Hepatocyte (in vitro differentiated cells): Measurements from ENCODE around the gene RPL36A. TPM values are rescaled to one million over a fixed set of nuclear protein-coding genes. Genes with fewer than 3 reads are reported as not detected.

Experiments
- DNase-seq: peaks from one replicate; pipeline ENCODE4 v3.0.0-alpha.2; 2016; ENCODE audit warnings: low spot score
- H2AFZ ChIP-seq: fragments of 200-600 bp; sonication (generic); 2 replicates; pipeline ENCODE4 v1.6.0; 2016; ENCODE audit warnings: antibody characterized with exemption, mild to moderate bottlenecking
- H3K27ac ChIP-seq: fragments of 200-600 bp; sonication (generic); 2 replicates; pipeline ENCODE4 v1.5.1; 2016; ENCODE audit warnings: mild to moderate bottlenecking
- H3K27me3 ChIP-seq: fragments of 200-600 bp; sonication (generic); 2 replicates; pipeline ENCODE4 v1.6.1; 2016
- H3K36me3 ChIP-seq: fragments of 200-600 bp; sonication (generic); replicated peaks from 2 replicates; pipeline ENCODE4 v1.5.1; 2016; ENCODE audit warnings: low read depth; ENCODE audit not compliant: insufficient read depth
- H3K4me1 ChIP-seq: fragments of 200-600 bp; sonication (generic); 2 replicates; pipeline ENCODE4 v1.5.1; 2016; ENCODE audit warnings: mild to moderate bottlenecking, moderate library complexity; ENCODE audit not compliant: insufficient read depth
- H3K4me2 ChIP-seq: fragments of 200-600 bp; sonication (generic); 2 replicates; pipeline ENCODE4 v1.6.0; 2016
- H3K4me3 ChIP-seq: fragments of 200-600 bp; sonication (generic); 2 replicates; pipeline ENCODE4 v1.5.1; 2016; ENCODE audit warnings: mild to moderate bottlenecking
- H3K79me2 ChIP-seq: fragments of 200-600 bp; sonication (generic); 2 replicates; pipeline ENCODE4 v1.6.0; 2017; ENCODE audit warnings: mild to moderate bottlenecking
- H3K9me2 ChIP-seq: fragments of 200-600 bp; sonication (generic); replicated peaks from 2 replicates; pipeline ENCODE4 v1.6.0; 2017; ENCODE audit warnings: mild to moderate bottlenecking; ENCODE audit not compliant: insufficient read depth
- H3K9me3 ChIP-seq: fragments of 200-600 bp; sonication (generic); 2 replicates; pipeline ENCODE4 v1.5.1; 2016; ENCODE audit warnings: low read depth, mild to moderate bottlenecking
- H4K20me1 ChIP-seq: fragments of 200-600 bp; sonication (generic); 2 replicates; pipeline ENCODE4 v1.6.0; 2016; ENCODE audit warnings: mild to moderate bottlenecking; ENCODE audit not compliant: insufficient read depth, poor library complexity, severe bottlenecking
- EZH2 ChIP-seq: fragments of 200-600 bp; sonication (generic); IDR thresholded peaks from 2 replicates; pipeline ENCODE4 v1.6.1; 2016; ENCODE audit warnings: antibody characterized with exemption, mild to moderate bottlenecking, borderline replicate concordance
- EZH2phosphoT487 ChIP-seq: fragments of 200-600 bp; sonication (generic); IDR thresholded peaks from one replicate; pipeline ENCODE4 v1.6.1; 2018; ENCODE audit warnings: antibody characterized with exemption, mild to moderate bottlenecking, low read depth, moderate library complexity; ENCODE audit not compliant: unreplicated experiment, severe bottlenecking
- WGBS: methylation state at CpG from one replicate; pipeline ENCODE4 v1.1.6; 2016; ENCODE audit warnings: low lambda C conversion rate; ENCODE audit errors: missing lambda C conversion rate; 5-methylcytosine and 5-hydroxymethylcytosine counted together
- polyA plus RNA-seq: library from polyadenylated mRNA; unstranded; fragments of >200 nt; fragmentation: Nextera tagmentation; extraction: Ambion mirVana; gene quantifications from 2 replicates; pipeline ENCODE4 v1.2.1, GENCODE V29; 2016
- total RNA-seq: library from RNA; depleted of rRNA; stranded (reverse); fragments of >200 nt; gene quantifications from 2 replicates; pipeline ENCODE4 v1.2.3, GENCODE V29; 2014
- TF ChIP-seq, protein P1 (sequence below): fragments of 200-600 bp; sonication (generic); IDR thresholded peaks from 2 replicates; pipeline ENCODE4 v1.5.1; 2016; ENCODE audit warnings: antibody characterized with exemption, mild to moderate bottlenecking; ENCODE audit not compliant: poor library complexity

The RPL36A gene
- total and polyA plus RNA-seq, 2 experiments from 2014 or later, result 245 to 2,118 TPM

DNA sequence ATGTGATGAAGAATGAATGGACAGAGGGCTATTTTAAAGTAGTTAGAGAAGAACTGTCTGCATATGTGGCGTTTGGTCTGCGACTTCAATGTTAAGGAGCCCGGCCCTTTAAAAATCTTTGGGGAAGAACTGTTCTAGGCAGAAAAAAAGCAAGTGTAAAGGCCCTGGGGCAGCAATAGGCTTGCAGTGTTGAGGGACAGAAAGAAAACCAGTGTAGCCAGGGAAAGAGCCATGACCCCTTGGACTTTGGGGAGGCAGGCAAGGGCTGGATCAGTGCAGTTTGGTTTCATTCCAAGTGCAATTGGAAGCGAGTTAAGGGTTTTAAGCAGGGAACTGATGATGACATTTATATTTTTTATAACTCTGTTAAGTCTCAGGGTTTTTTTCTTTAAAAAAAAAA, 9.0 kb downstream of the RPL36A start:
- no peaks in the 10 kb centered on the region for H4K20me1 ChIP-seq
- WGBS, result 91% methylated on average over 4 of the region's 4 CpGs
- no peak overlapping the region for H2AFZ ChIP-seq
- no peaks in the 10 kb centered on the region for H3K9me3 ChIP-seq
- TF ChIP-seq, protein P1, sequence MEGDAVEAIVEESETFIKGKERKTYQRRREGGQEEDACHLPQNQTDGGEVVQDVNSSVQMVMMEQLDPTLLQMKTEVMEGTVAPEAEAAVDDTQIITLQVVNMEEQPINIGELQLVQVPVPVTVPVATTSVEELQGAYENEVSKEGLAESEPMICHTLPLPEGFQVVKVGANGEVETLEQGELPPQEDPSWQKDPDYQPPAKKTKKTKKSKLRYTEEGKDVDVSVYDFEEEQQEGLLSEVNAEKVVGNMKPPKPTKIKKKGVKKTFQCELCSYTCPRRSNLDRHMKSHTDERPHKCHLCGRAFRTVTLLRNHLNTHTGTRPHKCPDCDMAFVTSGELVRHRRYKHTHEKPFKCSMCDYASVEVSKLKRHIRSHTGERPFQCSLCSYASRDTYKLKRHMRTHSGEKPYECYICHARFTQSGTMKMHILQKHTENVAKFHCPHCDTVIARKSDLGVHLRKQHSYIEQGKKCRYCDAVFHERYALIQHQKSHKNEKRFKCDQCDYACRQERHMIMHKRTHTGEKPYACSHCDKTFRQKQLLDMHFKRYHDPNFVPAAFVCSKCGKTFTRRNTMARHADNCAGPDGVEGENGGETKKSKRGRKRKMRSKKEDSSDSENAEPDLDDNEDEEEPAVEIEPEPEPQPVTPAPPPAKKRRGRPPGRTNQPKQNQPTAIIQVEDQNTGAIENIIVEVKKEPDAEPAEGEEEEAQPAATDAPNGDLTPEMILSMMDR, result no peak
- no peak for TF ChIP-seq EZH2phosphoT487
- TF ChIP-seq EZH2, result no peak
- no peak overlapping the region for H3K4me3 ChIP-seq
- no peaks in the 10 kb centered on the region for H3K4me1 ChIP-seq
- H3K4me2 ChIP-seq, result no peak overlapping the region
- H3K36me3 ChIP-seq, result no peaks in the 10 kb centered on the region
- peaks cover 4% of the 10 kb centered on the region for H3K79me2 ChIP-seq
- no peak overlapping the region for H3K27ac ChIP-seq
- no peak for DNase-seq
- no peaks in the 10 kb centered on the region for H3K27me3 ChIP-seq
- H3K9me2 ChIP-seq, result no peaks in the 10 kb centered on the region

DNA sequence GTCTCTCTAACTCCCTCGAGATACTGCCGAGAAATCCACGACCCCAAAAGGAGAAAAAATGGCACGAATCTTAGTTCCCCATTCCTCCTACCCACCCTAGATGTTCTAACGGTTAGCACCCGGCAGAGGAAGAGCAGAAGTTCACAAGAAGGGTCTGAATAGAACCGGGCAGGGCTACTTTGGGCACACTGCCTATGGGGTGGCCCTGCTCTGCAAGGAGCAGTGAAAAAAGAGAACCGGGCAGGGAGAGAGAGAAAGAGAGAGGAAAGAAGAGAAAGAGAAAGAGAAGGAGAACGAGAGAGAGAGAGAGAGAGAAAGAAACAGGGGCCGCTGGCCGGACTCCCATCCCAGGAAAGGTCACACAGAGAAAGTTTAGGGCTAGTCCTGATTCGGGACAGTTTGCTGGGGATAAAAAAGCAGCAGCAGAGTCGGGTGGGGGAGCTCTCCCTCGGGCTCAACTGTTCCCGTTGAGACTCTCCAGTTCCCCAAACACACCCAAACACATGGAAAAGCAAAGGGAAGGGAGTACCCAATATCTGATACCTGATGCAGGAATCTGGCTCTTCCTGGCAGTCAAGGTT, 16.4 kb downstream of the RPL36A start:
- 42% methylated on average over 15 of the region's 15 CpGs for WGBS
- peak overlapping the region; percentile 81 for H3K27ac ChIP-seq
- H3K4me1 ChIP-seq, result no peaks in the 10 kb centered on the region
- no peaks in the 10 kb centered on the region for H3K27me3 ChIP-seq
- H3K79me2 ChIP-seq, result peaks cover 56% of the 10 kb centered on the region
- H3K4me3 ChIP-seq, result peak overlapping the region; percentile 22
- peaks cover 12% of the 10 kb centered on the region for H4K20me1 ChIP-seq
- peak overlapping the region; percentile 53 for H2AFZ ChIP-seq
- H3K9me2 ChIP-seq, result no peaks in the 10 kb centered on the region
- TF ChIP-seq, protein P1, result no peak
- TF ChIP-seq EZH2phosphoT487, result no peak
- no peak for TF ChIP-seq EZH2
- peak overlapping the region; percentile 74 for H3K4me2 ChIP-seq
- no peaks in the 10 kb centered on the region for H3K36me3 ChIP-seq
- H3K9me3 ChIP-seq, result no peaks in the 10 kb centered on the region
- DNase-seq, result no peak

- WGBS, result 51% methylated on average over 40 of the region's 47 CpGs
- peaks cover 63% of the 10 kb centered on the region for H3K79me2 ChIP-seq
- no peaks in the 10 kb centered on the region for H3K36me3 ChIP-seq
- H4K20me1 ChIP-seq, result peaks cover 12% of the 10 kb centered on the region
- H3K4me3 ChIP-seq, result peak within 1 kb of the TSS; percentile 62
- peak within 1 kb of the TSS; percentile 97 for H3K27ac ChIP-seq
- peak; percentile 95 for DNase-seq
- no peaks in the 10 kb centered on the region for H3K9me2 ChIP-seq
- peak within 1 kb of the TSS; percentile 74 for H3K4me2 ChIP-seq
- no peaks in the 10 kb centered on the region for H3K27me3 ChIP-seq
- no peaks in the 10 kb centered on the region for H3K4me1 ChIP-seq
- TF ChIP-seq, protein P1, result no peak
- TF ChIP-seq EZH2phosphoT487 (no peak), EZH2 (no peak)
- H3K9me3 ChIP-seq, result no peaks in the 10 kb centered on the region
- H2AFZ ChIP-seq, result peak within 1 kb of the TSS; percentile 53
Observed at GRCh38 chrX:101407748-101408531, 17.1 kb downstream of the RPL36A start, which contains the start of the genes GLA and HNRNPH2. Gene GLA (minus strand): TSS chrX:101407925. CDS start chrX:101407903, 22 bp downstream. Gene HNRNPH2 (plus strand): TSS chrX:101408222. CDS start chrX:101411989, 3,767 bp downstream.
